Measurements from ENCODE around the gene AGFG1.

DNA sequence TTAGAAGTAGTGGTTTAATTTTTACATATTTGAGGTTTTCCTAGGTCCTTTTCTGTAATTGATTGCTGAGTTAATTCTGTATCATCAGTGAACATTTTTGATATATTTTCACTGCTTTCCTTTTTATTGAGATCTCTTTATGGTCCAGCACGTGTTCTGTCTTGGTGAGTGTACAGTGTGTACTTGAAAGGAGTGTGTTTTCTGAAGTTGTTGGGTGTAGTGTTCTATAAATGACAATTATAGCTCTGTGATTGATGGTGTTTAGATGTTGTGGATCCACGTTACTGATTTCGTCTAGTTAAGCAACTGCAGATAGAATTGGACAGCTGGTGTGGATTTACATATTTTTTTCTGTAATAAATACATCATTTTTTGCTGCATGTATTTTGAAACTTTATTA, 32.7 kb downstream of the AGFG1 start:
- TF ChIP-seq POLR2A (IDR thresholded peaks at IDR 0.05) = no peak
- no peak for TF ChIP-seq CTCF (IDR thresholded peaks at IDR 0.05)
